Measurements from ENCODE around the gene BRD1. TPM values are rescaled to one million over a fixed set of nuclear protein-coding genes. Genes with fewer than 3 reads are reported as not detected.

Gene BRD1
- total and polyA plus RNA-seq, 2 experiments from 2014 or later, result 25.0 to 25.9 TPM

GRCh38 chr22:49779211-49779610 lies 48.5 kb downstream of the BRD1 start:
- TF ChIP-seq EZH2phosphoT487 (IDR thresholded peaks at IDR 0.05; ENCODE audit: low read depth, severe bottlenecking, unreplicated experiment), result no peak
- H3K4me3 ChIP-seq, result no peak overlapping the region
- no peak for DNase-seq (ENCODE audit: low spot score)
- 93% methylated on average over 13 of the region's 13 CpGs for WGBS (ENCODE audit: low lambda C conversion rate, missing lambda C conversion rate)
- H3K36me3 ChIP-seq (replicated peaks; ENCODE audit: insufficient read depth, low read depth), result no peaks in the 10 kb centered on the region
- no peak overlapping the region for H3K4me2 ChIP-seq
- H3K4me1 ChIP-seq (ENCODE audit: insufficient read depth), result no peaks in the 10 kb centered on the region
- H3K9me2 ChIP-seq (replicated peaks; ENCODE audit: insufficient read depth), result no peaks in the 10 kb centered on the region
- H4K20me1 ChIP-seq (ENCODE audit: insufficient read depth, poor library complexity, severe bottlenecking), result peaks cover 71% of the 10 kb centered on the region
- no peak overlapping the region for H2AFZ ChIP-seq
- H3K79me2 ChIP-seq, result peaks cover 53% of the 10 kb centered on the region
- H3K27ac ChIP-seq, result no peak overlapping the region
- no peaks in the 10 kb centered on the region for H3K27me3 ChIP-seq
- no peaks in the 10 kb centered on the region for H3K9me3 ChIP-seq (ENCODE audit: low read depth)

- Histone ChIP-seq H3K9me2 (replicated peaks; ENCODE audit: insufficient read depth) (no peaks in the 10 kb centered on the region), H3K4me1 (ENCODE audit: insufficient read depth) (no peaks in the 10 kb centered on the region), H3K4me3 (no peak overlapping the region), H2AFZ (no peak overlapping the region), H3K27ac (no peak overlapping the region), H3K36me3 (replicated peaks; ENCODE audit: insufficient read depth, low read depth) (no peaks in the 10 kb centered on the region), H3K4me2 (no peak overlapping the region), H3K27me3 (no peaks in the 10 kb centered on the region), H3K79me2 (peaks cover 40% of the 10 kb centered on the region), H4K20me1 (ENCODE audit: insufficient read depth, poor library complexity, severe bottlenecking) (peaks cover 58% of the 10 kb centered on the region), H3K9me3 (ENCODE audit: low read depth) (no peaks in the 10 kb centered on the region)
- WGBS (ENCODE audit: low lambda C conversion rate, missing lambda C conversion rate), result 94% methylated on average over 38 of the region's 40 CpGs
- DNase-seq (ENCODE audit: low spot score), result no peak
- TF ChIP-seq CTCF (IDR thresholded peaks at IDR 0.05; ENCODE audit: poor library complexity) (no peak), EZH2phosphoT487 (IDR thresholded peaks at IDR 0.05; ENCODE audit: low read depth, severe bottlenecking, unreplicated experiment) (no peak), EZH2 (IDR thresholded peaks at IDR 0.05; ENCODE audit: borderline replicate concordance) (no peak)
These were observed 50.0 kb downstream of the BRD1 start for GRCh38 chr22:49777569-49778249.

- Histone ChIP-seq H3K4me2 (no peak overlapping the region), H4K20me1 (ENCODE audit: insufficient read depth, poor library complexity, severe bottlenecking) (peaks cover 53% of the 10 kb centered on the region), H3K9me3 (ENCODE audit: low read depth) (no peaks in the 10 kb centered on the region), H3K9me2 (replicated peaks; ENCODE audit: insufficient read depth) (no peaks in the 10 kb centered on the region), H3K79me2 (peaks cover 37% of the 10 kb centered on the region), H2AFZ (no peak overlapping the region), H3K27me3 (no peaks in the 10 kb centered on the region), H3K27ac (no peak overlapping the region), H3K4me3 (no peak overlapping the region), H3K4me1 (ENCODE audit: insufficient read depth) (no peaks in the 10 kb centered on the region), H3K36me3 (replicated peaks; ENCODE audit: insufficient read depth, low read depth) (no peaks in the 10 kb centered on the region)
- TF ChIP-seq EZH2 (IDR thresholded peaks at IDR 0.05; ENCODE audit: borderline replicate concordance), result no peak
- TF ChIP-seq CTCF (IDR thresholded peaks at IDR 0.05; ENCODE audit: poor library complexity), result no peak
- TF ChIP-seq EZH2phosphoT487 (IDR thresholded peaks at IDR 0.05; ENCODE audit: low read depth, severe bottlenecking, unreplicated experiment), result no peak
- WGBS (ENCODE audit: low lambda C conversion rate, missing lambda C conversion rate), result 96% methylated on average over 29 of the region's 29 CpGs
- no peak for DNase-seq (ENCODE audit: low spot score)
These were observed 50.8 kb downstream of the BRD1 start for GRCh38 chr22:49776891-49777290.

- Histone ChIP-seq H4K20me1 (ENCODE audit: insufficient read depth, poor library complexity, severe bottlenecking) (peaks cover 44% of the 10 kb centered on the region), H3K4me1 (ENCODE audit: insufficient read depth) (no peaks in the 10 kb centered on the region), H3K9me3 (ENCODE audit: low read depth) (no peaks in the 10 kb centered on the region), H3K79me2 (peaks cover 28% of the 10 kb centered on the region), H3K27me3 (no peaks in the 10 kb centered on the region), H3K4me2 (no peak overlapping the region), H3K27ac (no peak overlapping the region), H3K4me3 (no peak overlapping the region), H3K36me3 (replicated peaks; ENCODE audit: insufficient read depth, low read depth) (no peaks in the 10 kb centered on the region), H3K9me2 (replicated peaks; ENCODE audit: insufficient read depth) (no peaks in the 10 kb centered on the region), H2AFZ (no peak overlapping the region)
- DNase-seq (ENCODE audit: low spot score), result no peak
- WGBS (ENCODE audit: low lambda C conversion rate, missing lambda C conversion rate), result 96% methylated on average over 29 of the region's 31 CpGs
- TF ChIP-seq EZH2phosphoT487 (IDR thresholded peaks at IDR 0.05; ENCODE audit: low read depth, severe bottlenecking, unreplicated experiment) (no peak), CTCF (IDR thresholded peaks at IDR 0.05; ENCODE audit: poor library complexity) (no peak), EZH2 (IDR thresholded peaks at IDR 0.05; ENCODE audit: borderline replicate concordance) (no peak)
These were observed 51.7 kb downstream of the BRD1 start for GRCh38 chr22:49775867-49776511.
